Esophagus muscularis mucosa (tissue), 4 donors: Measurements from ENCODE around the gene ZNF516. TPM values are rescaled to one million over a fixed set of nuclear protein-coding genes. Genes with fewer than 3 reads are reported as not detected.

Experiments
- DNase-seq: peaks from one replicate; pipeline ENCODE4 v3.0.0-alpha.2; 2017; ENCODE audit errors: extremely low spot score
- H3K27ac ChIP-seq, 4 donors: fragments of 200-600 bp; sonication (generic); replicated peaks in 1 of 4; 1 replicate in 3 of 4; 2 replicates in 1 of 4; pipeline ENCODE4 v1.5.1; 2016 to 2019; ENCODE audit warnings: mild to moderate bottlenecking in 1 of 4
- H3K27me3 ChIP-seq, 4 donors: fragments of 200-600 bp; sonication (generic); one replicate each; pipeline versions ENCODE4 v1.5.1 to v1.6.0; 2016 to 2019
- H3K36me3 ChIP-seq, 4 donors: fragments of 200-600 bp; sonication (generic); one replicate each; pipeline ENCODE4 v1.5.1; 2016 to 2019
- H3K4me1 ChIP-seq, 4 donors: fragments of 200-600 bp; sonication (generic); one replicate each; pipeline ENCODE4 v1.5.1; 2016 to 2019
- H3K4me3 ChIP-seq, 4 donors: fragments of 200-600 bp; sonication (generic); 1 replicate in 2 of 4; 2 replicates in 2 of 4; pipeline ENCODE4 v1.5.1; 2016 to 2019; ENCODE audit warnings: mild to moderate bottlenecking in 4 of 4, moderate library complexity in 1 of 4
- H3K9me3 ChIP-seq, 4 donors: fragments of 200-600 bp; sonication (generic); 1 replicate in 3 of 4; 2 replicates in 1 of 4; pipeline ENCODE4 v1.5.1; 2016 to 2019
- CTCF ChIP-seq, 3 experiments: fragments of 200-600 bp in 2 of 3; fragments of 450-650 bp in 1 of 3; sonication (generic) in 2 of 3; IDR thresholded peaks; one replicate each; pipeline ENCODE4 v1.5.1; 2017 to 2019; ENCODE audit warnings: antibody characterized with exemption in 3 of 3, mild to moderate bottlenecking in 2 of 3, moderate library complexity in 1 of 3
- EP300 ChIP-seq: sonication (generic); formaldehyde crosslinking; IDR thresholded peaks from one replicate; pipeline ENCODE4 v1.6.1; 2017; ENCODE audit warnings: antibody characterized with exemption
- POLR2A ChIP-seq: fragments of 450-650 bp; IDR thresholded peaks from one replicate; pipeline ENCODE4 v1.6.1; 2017; ENCODE audit warnings: antibody characterized with exemption, moderate library complexity, mild to moderate bottlenecking, low read depth
- POLR2AphosphoS5 ChIP-seq, 2 donors: sonication (generic); formaldehyde crosslinking; IDR thresholded peaks; one replicate each; pipeline ENCODE4 v1.6.1; 2017; ENCODE audit warnings: antibody characterized with exemption in 2 of 2
- WGBS: methylation state at CpG from one replicate; pipeline ENCODE4 v1.1.5; 2018; 5-methylcytosine and 5-hydroxymethylcytosine counted together
- intact Hi-C: fragments of 100-400 bp; cut with DNase I; formaldehyde crosslinking; loops from one replicate; pipeline ENCODE4 v1.15.1; 2023
- total RNA-seq, 4 donors: library from RNA; depleted of rRNA; stranded (reverse); fragments of >200 nt; gene quantifications; one replicate each; pipeline versions ENCODE4 v1.1.0 to v1.2.1, GENCODE V29; 2016

ZNF516 gene
- total RNA-seq, 4 donors from 2014 or later, result 28.5 to 44.9 (median 35.8) TPM

- 78% methylated on average over 10 of the region's 10 CpGs for WGBS
- H3K27ac ChIP-seq, result no peak overlapping the region
Observed at GRCh38 chr18:76514573-76514972, 19.5 kb upstream of the ZNF516 start.

GRCh38 chr18:76507830-76508385 is 12.9 kb upstream of the ZNF516 start:
- DNase-seq, result no peak
- no peaks in the 10 kb centered on the region for H3K36me3 ChIP-seq
- H3K4me3 ChIP-seq, result no peak overlapping the region
- no peaks in the 10 kb centered on the region for H3K27me3 ChIP-seq
- no peak overlapping the region for H3K27ac ChIP-seq
- WGBS, result 92% methylated on average over 17 of the region's 17 CpGs
- TF ChIP-seq POLR2A (no peak), EP300 (no peak), POLR2AphosphoS5 (IDR thresholded peaks at IDR 0.05) (no peak), CTCF (IDR thresholded peaks at IDR 0.05) (no peak)
- intact Hi-C loops, result loop anchor here (10.0 kb wide), 1 partner anchor 187 kb away; no protein-coding TSS in a partner anchor
- H3K4me1 ChIP-seq, result no peaks in the 10 kb centered on the region
- H3K9me3 ChIP-seq, result no peaks in the 10 kb centered on the region

More at GRCh38 chr18:76514573-76514972, 19.5 kb upstream of the ZNF516 start:
- intact Hi-C loops, result loop anchor here (5.0 kb wide), 1 partner anchor 38 kb away; no protein-coding TSS in a partner anchor
- DNase-seq, result no peak
- Histone ChIP-seq H3K4me1 (peaks cover 0 to 9% (median 5%) of the 10 kb centered on the region in 4 donors), H3K4me3 (no peak overlapping the region), H3K27me3 (no peaks in the 10 kb centered on the region), H3K36me3 (no peaks in the 10 kb centered on the region), H3K9me3 (no peaks in the 10 kb centered on the region)
- TF ChIP-seq POLR2A (no peak), CTCF (IDR thresholded peaks at IDR 0.05) (no peak), EP300 (no peak)

GRCh38 chr18:76506974-76507764 is 12.1 kb upstream of the ZNF516 start:
- Histone ChIP-seq H3K4me1 (no peaks in the 10 kb centered on the region), H3K4me3 (no peak overlapping the region), H3K27ac (no peak overlapping the region), H3K36me3 (no peaks in the 10 kb centered on the region), H3K9me3 (no peaks in the 10 kb centered on the region), H3K27me3 (no peaks in the 10 kb centered on the region)
- DNase-seq, result no peak
- WGBS, result 90% methylated on average over 21 of the region's 21 CpGs
- TF ChIP-seq CTCF (IDR thresholded peaks at IDR 0.05) (no peak), EP300 (no peak), POLR2A (no peak), POLR2AphosphoS5 (IDR thresholded peaks at IDR 0.05) (no peak)
- intact Hi-C loops, result loop anchor here (10.0 kb wide), 1 partner anchor 188 kb away; no protein-coding TSS in a partner anchor

- Histone ChIP-seq H3K4me3 (no peak overlapping the region), H3K27ac (no peak overlapping the region), H3K27me3 (no peaks in the 10 kb centered on the region), H3K36me3 (no peaks in the 10 kb centered on the region), H3K9me3 (no peaks in the 10 kb centered on the region), H3K4me1 (no peaks in the 10 kb centered on the region)
- no peak for TF ChIP-seq CTCF (IDR thresholded peaks at IDR 0.05)
- TF ChIP-seq POLR2A, result no peak
- no peak for TF ChIP-seq POLR2AphosphoS5 (IDR thresholded peaks at IDR 0.05)
- TF ChIP-seq EP300, result no peak
- intact Hi-C loops, result loop anchor here (10.0 kb wide), 1 partner anchor 188 kb away; no protein-coding TSS in a partner anchor
- DNase-seq, result no peak
- 90% methylated on average over 9 of the region's 9 CpGs for WGBS
Observed at GRCh38 chr18:76506395-76506794, 11.4 kb upstream of the ZNF516 start.
